Superior temporal gyrus (tissue), 1 donor: ENCODE results near the gene MFSD6.
"Not testable (repeated sequence)": the region's sequence is repeated elsewhere in the genome, so short reads cannot be mapped to it uniquely, and the experiment has no call there.

Source experiments
- DNase-seq: peaks from one replicate; pipeline ENCODE4 v3.0.0-alpha.2; 2016; ENCODE audit errors: extremely low spot score

The MFSD6 gene

GRCh38 chr2:190465060-190465459 lies 56.9 kb downstream of the MFSD6 start:
- DNase-seq = no peak

GRCh38 chr2:190466819-190467446 lies 58.8 kb downstream of the MFSD6 start:
- DNase-seq = no peak

GRCh38 chr2:190467575-190468083 lies 59.5 kb downstream of the MFSD6 start:
- peak; percentile 80 for DNase-seq

- DNase-seq = not testable (repeated sequence)
Observed at GRCh38 chr2:190468354-190468753, 60.2 kb downstream of the MFSD6 start.

GRCh38 chr2:190468814-190469569 lies 60.8 kb downstream of the MFSD6 start:
- DNase-seq = peak; percentile 93

- peak; percentile 38 for DNase-seq
Observed at GRCh38 chr2:190469771-190470170, 61.6 kb downstream of the MFSD6 start.

GRCh38 chr2:190470256-190470826 lies 62.2 kb downstream of the MFSD6 start:
- peak; percentile 22 for DNase-seq

GRCh38 chr2:190477661-190478454 lies 69.7 kb downstream of the MFSD6 start:
- DNase-seq = peak; percentile 92

- DNase-seq = no peak
Observed at GRCh38 chr2:190478572-190479195, 70.5 kb downstream of the MFSD6 start.

- DNase-seq = peak; percentile 75
Observed at GRCh38 chr2:190481339-190481738, 73.2 kb downstream of the MFSD6 start.

- peak; percentile 62 for DNase-seq
Observed at GRCh38 chr2:190482451-190482850, 74.3 kb downstream of the MFSD6 start.

GRCh38 chr2:190486037-190486623 lies 78.0 kb downstream of the MFSD6 start:
- DNase-seq = peak; percentile 33

GRCh38 chr2:190488516-190489233 lies 80.5 kb downstream of the MFSD6 start:
- peak; percentile 8 for DNase-seq

GRCh38 chr2:190489475-190489874 lies 81.3 kb downstream of the MFSD6 start:
- DNase-seq = no peak

GRCh38 chr2:190490502-190490901 lies 82.3 kb downstream of the MFSD6 start:
- DNase-seq = no peak

- DNase-seq = no peak
Observed at GRCh38 chr2:190493095-190493494, 84.9 kb downstream of the MFSD6 start.

GRCh38 chr2:190494600-190495227 lies 86.6 kb downstream of the MFSD6 start:
- DNase-seq = not testable (repeated sequence)

- no peak for DNase-seq
Observed at GRCh38 chr2:190497428-190497827, 89.3 kb downstream of the MFSD6 start.

- DNase-seq = no peak
Observed at GRCh38 chr2:190499273-190499672, 91.1 kb downstream of the MFSD6 start.

GRCh38 chr2:190500054-190500502 lies 91.9 kb downstream of the MFSD6 start:
- DNase-seq = no peak
